ENCODE data around the gene SPA17.

DNA sequence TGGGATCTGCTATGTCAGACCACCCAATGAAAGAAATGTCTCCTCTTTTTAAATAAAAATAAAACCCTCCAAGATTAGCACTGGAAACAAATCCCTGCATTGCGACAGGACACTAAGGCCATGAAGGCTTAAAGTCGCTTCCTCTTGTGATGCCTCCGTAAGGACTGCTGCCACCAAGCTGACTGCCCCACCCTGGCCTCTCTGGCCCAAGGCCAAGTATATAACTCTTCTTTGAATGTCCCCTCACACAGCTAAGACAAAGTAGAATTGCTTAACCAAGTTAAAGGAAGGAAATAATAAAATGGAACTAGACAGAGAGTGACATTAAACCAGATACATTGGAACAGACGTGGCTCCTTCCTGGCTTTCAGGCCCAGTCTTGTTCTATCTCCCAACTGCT, 58.5 kb downstream of the SPA17 start:
- no peak for TF ChIP-seq EP300 (IDR thresholded peaks at IDR 0.05; ENCODE audit: borderline replicate concordance in 1 of 2, low read depth in 2 of 2, low read length in 2 of 2)
- no peak for TF ChIP-seq EZH2 (IDR thresholded peaks at IDR 0.05; ENCODE audit: low read depth, low read length, severe bottlenecking)
- TF ChIP-seq, protein P1, sequence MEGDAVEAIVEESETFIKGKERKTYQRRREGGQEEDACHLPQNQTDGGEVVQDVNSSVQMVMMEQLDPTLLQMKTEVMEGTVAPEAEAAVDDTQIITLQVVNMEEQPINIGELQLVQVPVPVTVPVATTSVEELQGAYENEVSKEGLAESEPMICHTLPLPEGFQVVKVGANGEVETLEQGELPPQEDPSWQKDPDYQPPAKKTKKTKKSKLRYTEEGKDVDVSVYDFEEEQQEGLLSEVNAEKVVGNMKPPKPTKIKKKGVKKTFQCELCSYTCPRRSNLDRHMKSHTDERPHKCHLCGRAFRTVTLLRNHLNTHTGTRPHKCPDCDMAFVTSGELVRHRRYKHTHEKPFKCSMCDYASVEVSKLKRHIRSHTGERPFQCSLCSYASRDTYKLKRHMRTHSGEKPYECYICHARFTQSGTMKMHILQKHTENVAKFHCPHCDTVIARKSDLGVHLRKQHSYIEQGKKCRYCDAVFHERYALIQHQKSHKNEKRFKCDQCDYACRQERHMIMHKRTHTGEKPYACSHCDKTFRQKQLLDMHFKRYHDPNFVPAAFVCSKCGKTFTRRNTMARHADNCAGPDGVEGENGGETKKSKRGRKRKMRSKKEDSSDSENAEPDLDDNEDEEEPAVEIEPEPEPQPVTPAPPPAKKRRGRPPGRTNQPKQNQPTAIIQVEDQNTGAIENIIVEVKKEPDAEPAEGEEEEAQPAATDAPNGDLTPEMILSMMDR (IDR thresholded peaks at IDR 0.05; ENCODE audit: control extremely low read depth in 1 of 3, insufficient read depth in 1 of 3, low read depth in 1 of 3, low read length in 3 of 3): no peak
- TF ChIP-seq MAFK (IDR thresholded peaks at IDR 0.05; ENCODE audit: low read depth, low read length): no peak
- TF ChIP-seq FOSL1 (IDR thresholded peaks at IDR 0.05; ENCODE audit: insufficient read depth, low read depth, low read length): no peak
- no peak for TF ChIP-seq POLR2A (IDR thresholded peaks at IDR 0.05; ENCODE audit: control extremely low read depth in 1 of 2, low read depth in 2 of 2, low read length in 2 of 2)
- no peak for TF ChIP-seq SP1 (IDR thresholded peaks at IDR 0.05; ENCODE audit: low read depth, low read length)
- TF ChIP-seq ZNF274 (IDR thresholded peaks at IDR 0.05; ENCODE audit: borderline replicate concordance, extremely low read depth, low read length): no peak

All from H1 (cell line).